K562 (cell line): Measurements from ENCODE around the gene TRANK1. TPM values are rescaled to one million over a fixed set of nuclear protein-coding genes. Genes with fewer than 3 reads are reported as not detected.
"Not testable (repeated sequence)": the region's sequence is repeated elsewhere in the genome, so short reads cannot be mapped to it uniquely, and the experiment has no call there.

ENCODE experiments used
- ATAC-seq: fragments of 200-7000 bp; cut with Tn5 transposase; 3 replicates; pipeline ENCODE4 v1.9.1; 2020; ENCODE audit warnings: moderate library complexity
- BruUV-seq: library from RNA; stranded (reverse); fragments of 400-500 nt; replicated peaks from 2 replicates; lab custom pipeline; 2021; lab: Mats Ljungman, UMichigan
- CTCF ChIA-PET: fragments of 300-600 bp; formaldehyde crosslinking; extraction: SDS; loops from one replicate; lab custom pipeline; 2021; ENCODE audit warnings: low intra/inter-chr PET ratio; lab: Yijun Ruan, JAX
- POLR2A ChIA-PET: fragments of 300-600, 350-650 bp; sonication (Branson Sonifier 250); formaldehyde crosslinking; extraction: SDS; loops from one replicate; lab custom pipeline; 2021; ENCODE audit warnings: antibody characterized with exemption, inconsistent platforms; lab: Yijun Ruan, JAX
- DNase-seq, 4 experiments: peaks; one replicate each; pipeline versions ENCODE4 v3.0.0 to v3.0.0-alpha.2; 2011 to 2018; ENCODE audit warnings: low spot score in 3 of 4, mixed read lengths in 3 of 4; ENCODE audit errors: extremely low read depth in 1 of 4
- FAIRE-seq: peaks from 2 replicates; lab custom pipeline; 2011; peaks lifted over from hg19 to GRCh38; lab: Jason Lieb, UNC
- H2AFZ ChIP-seq: 2 replicates; pipeline ENCODE4 v1.6.0; 2011; ENCODE audit warnings: low read depth, low read length, control low read depth, inconsistent platforms
- H3K27ac ChIP-seq: fragments of 200-600 bp; 3 replicates; pipeline ENCODE4 v1.8.0; 2011; ENCODE audit warnings: low read depth, mild to moderate bottlenecking, control low read depth, inconsistent platforms, low read length, moderate library complexity, mixed read lengths; ENCODE audit errors: extremely low read depth
- H3K27me3 ChIP-seq, 2 experiments: fragments of 300-600 bp in 1 of 2; 2 replicates in 1 of 2; 3 replicates in 1 of 2; pipeline versions ENCODE4 v1.6.0 to v1.8.0; 2011; ENCODE audit warnings: inconsistent platforms in 2 of 2, low read length in 2 of 2, mild to moderate bottlenecking in 1 of 2, mixed read lengths in 1 of 2, moderate library complexity in 1 of 2; ENCODE audit not compliant: control insufficient read depth in 2 of 2, insufficient read depth in 2 of 2
- H3K36me3 ChIP-seq: fragments of 300-600 bp; 3 replicates; pipeline ENCODE4 v1.8.0; 2011; ENCODE audit warnings: mild to moderate bottlenecking, low read length, inconsistent platforms; ENCODE audit not compliant: control insufficient read depth, insufficient read depth
- H3K4me1 ChIP-seq, 2 experiments: fragments of 200-600 bp in 1 of 2; replicated peaks in 1 of 2; 2 replicates in 1 of 2; 3 replicates in 1 of 2; pipeline versions ENCODE4 v1.5.1 to v1.8.0; 2011; ENCODE audit warnings: inconsistent platforms in 2 of 2, low read length in 2 of 2, mild to moderate bottlenecking in 1 of 2, mixed read lengths in 1 of 2, moderate library complexity in 1 of 2; ENCODE audit not compliant: control insufficient read depth in 2 of 2, insufficient read depth in 2 of 2
- H3K4me2 ChIP-seq: 2 replicates; pipeline ENCODE4 v1.6.1; 2011; ENCODE audit warnings: low read length, control low read depth, inconsistent platforms, mixed read lengths; ENCODE audit not compliant: insufficient read depth
- H3K4me3 ChIP-seq: fragments of 200-600 bp; sonication (generic), shearing (Covaris generic); 2 replicates; pipeline ENCODE4 v1.5.1; 2016; ENCODE audit warnings: control low read depth, inconsistent platforms
- H3K79me2 ChIP-seq: fragments of 200-600 bp; 3 replicates; pipeline ENCODE4 v1.8.0; 2011; ENCODE audit warnings: low read length, inconsistent platforms; ENCODE audit not compliant: control insufficient read depth, insufficient read depth
- H3K9ac ChIP-seq, 2 experiments: 2 replicates each; pipeline versions ENCODE4 v1.6.0 to v1.6.1; 2011; ENCODE audit warnings: low read depth in 2 of 2, low read length in 2 of 2, control low read depth in 1 of 2, inconsistent platforms in 1 of 2, mild to moderate bottlenecking in 1 of 2, mixed read lengths in 1 of 2; ENCODE audit not compliant: insufficient read depth in 1 of 2
- H3K9me1 ChIP-seq: one replicate; pipeline ENCODE4 v1.6.0; 2011; ENCODE audit warnings: inconsistent platforms, mild to moderate bottlenecking, low read length, moderate library complexity; ENCODE audit not compliant: control insufficient read depth, insufficient read depth
- H3K9me3 ChIP-seq: replicated peaks from 2 replicates; pipeline ENCODE4 v1.5.1; 2011; ENCODE audit warnings: low read depth, low read length, inconsistent platforms; ENCODE audit not compliant: control insufficient read depth, insufficient read depth
- H4K20me1 ChIP-seq: replicated peaks from 2 replicates; pipeline ENCODE4 v1.6.1; 2011; ENCODE audit warnings: low read length, inconsistent platforms, mixed read lengths; ENCODE audit not compliant: control insufficient read depth, insufficient read depth
- HES1 ChIP-seq: fragments of 450-650 bp; IDR thresholded peaks from 2 replicates; pipeline ENCODE4 v1.6.1; 2016; ENCODE audit warnings: low read depth, mild to moderate bottlenecking, moderate library complexity
- HOXB6 ChIP-seq: fragments of 250-450 bp; sonication (Bioruptor Pico); IDR thresholded peaks from 2 replicates; pipeline ENCODE4 v1.5.1; 2022; ENCODE audit warnings: mild to moderate bottlenecking, borderline replicate concordance
- JUND ChIP-seq, 2 experiments: IDR thresholded peaks; 2 replicates in 1 of 2; 3 replicates in 1 of 2; pipeline ENCODE4 v1.6.1; 2011; ENCODE audit warnings: borderline replicate concordance in 2 of 2, low read depth in 2 of 2, low read length in 2 of 2, improper control_type of control experiment in 1 of 2, missing biosample characterization in 1 of 2, missing genetic modification characterization in 1 of 2, missing genetic modification reagents in 1 of 2
- MAZ ChIP-seq, 2 experiments: fragments of 450-650 bp in 1 of 2; sonication (generic) in 1 of 2; formaldehyde crosslinking; IDR thresholded peaks in 1 of 2; conservative IDR thresholded peaks in 1 of 2; 2 replicates each; pipeline versions ENCODE4 v1.4.0 to v1.5.0; 2020; ENCODE audit warnings: mild to moderate bottlenecking in 1 of 2, missing genetic modification reagents in 1 of 2
- MTA2 ChIP-seq: fragments of 450-650 bp; IDR thresholded peaks from 2 replicates; pipeline ENCODE4 v1.6.1; 2016; ENCODE audit warnings: low read depth
- ZNF707 ChIP-seq: fragments of 250-450 bp; sonication (Bioruptor Pico); conservative IDR thresholded peaks from 2 replicates; pipeline ENCODE4 v1.8.0; 2022; ENCODE audit warnings: inconsistent platforms, mild to moderate bottlenecking, moderate library complexity
- WGBS: fragments of 100-300 bp; shearing (Covaris generic); methylation state at CpG from one replicate; pipeline ENCODE4 v1.1.6; 2016; ENCODE audit warnings: low coverage, mixed read lengths; ENCODE audit not compliant: insufficient coverage; ENCODE audit errors: missing lambda C conversion rate; 5-methylcytosine and 5-hydroxymethylcytosine counted together
- in situ Hi-C: fragments of 300-500 bp; cut with MboI; formaldehyde crosslinking; loops from 4 replicates; pipeline ENCODE4 v1.15.0; 2018; ENCODE audit warnings: inconsistent platforms, mixed read lengths
- intact Hi-C: fragments of 100-400 bp; cut with micrococcal nuclease; formaldehyde crosslinking; loops from 2 replicates; pipeline ENCODE4 v1.14.2; 2022
- polyA plus RNA-seq, 8 experiments: library from polyadenylated mRNA; depleted of rRNA in 4 of 8; stranded (reverse) in 5 of 8; unstranded in 3 of 8; fragments of >200 nt; fragmentation: Nextera tagmentation in 2 of 8; fragmentation: Illumina TruSeq in 1 of 8; extraction: Ambion mirVana in 2 of 8; extraction: Trizol in 1 of 8; gene quantifications; 2 replicates each; pipeline versions ENCODE4 v1.2.1 to v1.2.3, GENCODE V29; 2011 to 2014; ENCODE audit warnings: inconsistent platforms in 1 of 8, missing spikeins in 1 of 8
- total RNA-seq, 7 experiments: library from RNA; depleted of rRNA in 6 of 7; stranded (reverse); fragments of >200 nt in 6 of 7; fragmentation: Illumina TruSeq in 2 of 7; extraction: Trizol in 2 of 7; gene quantifications; 2 replicates each; pipeline versions ENCODE4 v1.2.1 to v1.2.3, GENCODE V29; 2011 to 2021; ENCODE audit warnings: low replicate concordance in 1 of 7
- TF ChIP-seq, protein P1 (sequence below), 2 experiments: IDR thresholded peaks; 2 replicates each; pipeline ENCODE4 v1.6.1; 2011; ENCODE audit warnings: borderline replicate concordance in 1 of 2, control low read depth in 1 of 2, low read depth in 1 of 2, low read length in 1 of 2, mild to moderate bottlenecking in 1 of 2, mixed read lengths in 1 of 2, moderate library complexity in 1 of 2; ENCODE audit not compliant: insufficient read depth in 1 of 2, insufficient read length in 1 of 2, poor library complexity in 1 of 2, severe bottlenecking in 1 of 2; ENCODE audit errors: extremely low read depth in 1 of 2
- TF ChIP-seq, protein P2 (sequence below): sonication (generic); formaldehyde crosslinking; IDR thresholded peaks from 2 replicates; pipeline ENCODE4 v1.8.0; 2023; ENCODE audit warnings: mild to moderate bottlenecking, missing genetic modification reagents

The TRANK1 gene
- total and polyA plus RNA-seq, 9 of the 15 experiments (the other 6 are each of a cell fraction or from before 2014, with no cell fraction given): 0.41 to 5.3 (median 2.1) TPM

DNA sequence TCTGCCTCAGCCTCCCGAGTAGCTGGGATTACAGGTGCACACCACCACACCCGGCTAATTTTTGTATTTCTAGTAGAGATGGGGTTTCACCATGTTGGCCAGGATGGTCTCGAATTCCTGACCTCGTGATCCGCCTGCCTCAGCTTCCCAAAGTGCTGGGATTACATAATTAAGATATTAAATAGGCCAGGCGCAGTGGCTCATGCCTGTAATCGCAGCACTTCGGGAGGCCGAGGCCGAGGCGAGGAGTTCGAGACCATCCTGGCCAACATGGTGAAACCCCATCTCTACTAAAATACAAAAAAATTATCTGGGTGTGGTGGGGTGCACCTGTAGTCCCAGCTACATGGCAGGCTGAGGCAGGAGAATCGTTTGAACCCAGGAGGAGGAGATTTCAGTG is 40.8 kb downstream of the TRANK1 start:
- H3K9ac ChIP-seq, H3K36me3 ChIP-seq, H3K4me3 ChIP-seq, ATAC-seq, H3K79me2 ChIP-seq, H2AFZ ChIP-seq, H3K27ac ChIP-seq, H3K27me3 ChIP-seq, H4K20me1 ChIP-seq, H3K4me2 ChIP-seq, H3K9me1 ChIP-seq, FAIRE-seq, CTCF ChIA-PET, BruUV-seq, in situ Hi-C loops, H3K9me3 ChIP-seq, DNase-seq: not testable (repeated sequence)
- POLR2A ChIA-PET: interaction anchor here (0.6 to 3.2 kb wide), 2 partner anchors 10 to 129 kb away, joined by 3 to 12 read pairs; no protein-coding TSS in a partner anchor
- 72% methylated on average over 13 of the region's 13 CpGs for WGBS
- intact Hi-C loops: loop anchor here (1.0 kb wide), 1 partner anchor 54 kb away; no protein-coding TSS in a partner anchor
- peaks cover 25 to 34% of the 10 kb centered on the region in 2 experiments for H3K4me1 ChIP-seq

DNA sequence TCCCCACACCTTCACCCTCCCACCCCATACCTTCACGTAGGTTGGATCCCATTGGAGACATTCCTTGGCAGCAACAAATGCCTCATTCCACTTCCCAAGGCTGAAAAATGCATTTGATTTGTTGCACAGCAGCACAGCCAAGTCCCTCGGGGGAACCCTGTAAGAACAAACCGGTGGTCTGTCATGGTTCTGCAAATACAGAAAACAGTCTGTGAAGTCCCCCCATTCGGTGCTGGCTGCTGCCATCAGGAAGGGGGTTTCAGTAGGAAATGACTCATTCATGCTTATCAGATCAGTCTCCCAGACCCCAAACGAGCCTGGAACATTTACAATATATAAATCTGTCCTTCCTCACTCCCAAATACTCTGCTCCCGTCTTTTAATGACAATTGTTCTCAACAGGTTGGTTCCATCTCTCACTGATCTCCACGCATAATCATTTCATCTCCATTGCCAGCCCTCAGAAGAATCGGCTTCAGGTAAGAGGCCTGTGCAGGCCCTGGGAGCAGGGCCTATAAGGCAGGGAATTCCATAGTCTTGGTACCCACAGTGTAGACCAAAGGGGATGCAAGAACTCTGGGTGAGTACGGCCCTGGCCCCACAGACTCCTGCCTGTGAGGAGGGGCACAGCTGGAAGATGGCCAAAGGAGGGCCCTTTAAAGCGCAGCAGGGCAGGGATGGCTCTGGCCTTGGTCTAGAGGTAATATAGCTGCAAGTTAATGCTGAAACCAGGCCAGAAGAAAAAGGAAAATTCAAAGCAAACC is 41.6 kb downstream of the TRANK1 start:
- no peaks in the 10 kb centered on the region for H3K9me1 ChIP-seq
- WGBS: 33% methylated on average over 10 of the region's 10 CpGs
- no peaks in the 10 kb centered on the region for H3K27me3 ChIP-seq
- no peaks in the 10 kb centered on the region for H4K20me1 ChIP-seq
- intact Hi-C loops (no loop called here), in situ Hi-C loops (no loop called here)
- H3K36me3 ChIP-seq: no peaks in the 10 kb centered on the region
- H3K27ac ChIP-seq: no peak overlapping the region
- POLR2A ChIA-PET: interaction anchor here (1.3 to 3.2 kb wide), 3 partner anchors 9 to 15 kb away, joined by 3 to 12 read pairs (median 8); no protein-coding TSS in a partner anchor
- H3K4me1 ChIP-seq: peaks cover 23 to 31% of the 10 kb centered on the region in 2 experiments
- BruUV-seq: no TSS peak
- H3K9me3 ChIP-seq: no peaks in the 10 kb centered on the region
- DNase-seq (no peak), FAIRE-seq (no peak), ATAC-seq (no peak)
- CTCF ChIA-PET: no interaction called here
- no peaks in the 10 kb centered on the region for H3K79me2 ChIP-seq
- H3K9ac ChIP-seq: peak overlapping the region in 1 of 2 experiments; percentile 31; a peak in 1 of 4 replicates
- no peak overlapping the region for H3K4me3 ChIP-seq
- H3K4me2 ChIP-seq: no peak overlapping the region
- no peak overlapping the region for H2AFZ ChIP-seq
- TF ChIP-seq HOXB6 (CRISPR knock-in tag) (no peak), MAZ (CRISPR knock-in tag; conservative IDR thresholded peaks at IDR 0.05 in 1 of 2, IDR thresholded peaks at IDR 0.05 in 1 of 2) (no peak), JUND (IDR thresholded peaks at IDR 0.05; ENCODE audit: borderline replicate concordance, low read depth, low read length) (peak; percentile 72; the same call in 1 of the 2 replicates), JUND (tag; IDR thresholded peaks at IDR 0.05; ENCODE audit: borderline replicate concordance, low read depth, low read length) (no peak; the same call in 2 of the 3 replicates), MTA2 (no peak), HES1 (no peak), ZNF707 (CRISPR knock-in tag) (no peak)
- TF ChIP-seq, protein P1, sequence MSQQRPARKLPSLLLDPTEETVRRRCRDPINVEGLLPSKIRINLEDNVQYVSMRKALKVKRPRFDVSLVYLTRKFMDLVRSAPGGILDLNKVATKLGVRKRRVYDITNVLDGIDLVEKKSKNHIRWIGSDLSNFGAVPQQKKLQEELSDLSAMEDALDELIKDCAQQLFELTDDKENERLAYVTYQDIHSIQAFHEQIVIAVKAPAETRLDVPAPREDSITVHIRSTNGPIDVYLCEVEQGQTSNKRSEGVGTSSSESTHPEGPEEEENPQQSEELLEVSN (IDR thresholded peaks at IDR 0.05; ENCODE audit: borderline replicate concordance in 1 of 2, extremely low read depth in 1 of 2, insufficient read depth in 1 of 2, insufficient read length in 1 of 2, low read depth in 1 of 2, low read length in 1 of 2, poor library complexity in 1 of 2, severe bottlenecking in 1 of 2): no peak
- TF ChIP-seq, protein P2, sequence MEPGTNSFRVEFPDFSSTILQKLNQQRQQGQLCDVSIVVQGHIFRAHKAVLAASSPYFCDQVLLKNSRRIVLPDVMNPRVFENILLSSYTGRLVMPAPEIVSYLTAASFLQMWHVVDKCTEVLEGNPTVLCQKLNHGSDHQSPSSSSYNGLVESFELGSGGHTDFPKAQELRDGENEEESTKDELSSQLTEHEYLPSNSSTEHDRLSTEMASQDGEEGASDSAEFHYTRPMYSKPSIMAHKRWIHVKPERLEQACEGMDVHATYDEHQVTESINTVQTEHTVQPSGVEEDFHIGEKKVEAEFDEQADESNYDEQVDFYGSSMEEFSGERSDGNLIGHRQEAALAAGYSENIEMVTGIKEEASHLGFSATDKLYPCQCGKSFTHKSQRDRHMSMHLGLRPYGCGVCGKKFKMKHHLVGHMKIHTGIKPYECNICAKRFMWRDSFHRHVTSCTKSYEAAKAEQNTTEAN (CRISPR knock-in tag): no peak
